Large intestine (tissue), 3 donors: ENCODE measurements around the gene TRIM13. TPM values are rescaled to one million over a fixed set of nuclear protein-coding genes. Genes with fewer than 3 reads are reported as not detected.
A peak's percentile ranks its signal among the peaks of the same experiment; 100 is the strongest.

Experiments
- DNase-seq, 2 donors: peaks; one replicate each; pipeline versions ENCODE4 v3.0.0 to v3.0.0-alpha.2; 2013
- H3K27ac ChIP-seq: one replicate; pipeline ENCODE4 v1.5.1; 2013; ENCODE audit warnings: low read length
- H3K27me3 ChIP-seq: 2 replicates; pipeline ENCODE4 v1.6.1; 2013; ENCODE audit warnings: low read length; ENCODE audit not compliant: control insufficient read depth, insufficient read depth
- H3K36me3 ChIP-seq: 2 replicates; pipeline ENCODE4 v1.6.1; 2013; ENCODE audit warnings: low read length; ENCODE audit not compliant: control insufficient read depth, insufficient read depth
- H3K4me1 ChIP-seq: one replicate; pipeline ENCODE4 v1.6.1; 2013; ENCODE audit warnings: low read length; ENCODE audit not compliant: control insufficient read depth, insufficient read depth
- H3K4me3 ChIP-seq: one replicate; pipeline ENCODE4 v1.5.1; 2013; ENCODE audit warnings: low read length
- H3K9me3 ChIP-seq: one replicate; pipeline ENCODE4 v1.6.1; 2013; ENCODE audit warnings: mild to moderate bottlenecking, low read depth, low read length, moderate library complexity; ENCODE audit not compliant: control insufficient read depth
- WGBS: methylation state at CpG from one replicate; pipeline ENCODE4 v1.1.5; 2013; ENCODE audit warnings: low lambda C conversion rate; ENCODE audit not compliant: insufficient coverage; 5-methylcytosine and 5-hydroxymethylcytosine counted together
- polyA plus RNA-seq: library from polyadenylated mRNA; unstranded; fragments of 120-200 nt; gene quantifications from one replicate; pipeline ENCODE4 v1.2.1, GENCODE V29; 2013

Gene TRIM13
- polyA plus RNA-seq, 1 donor = 33.8 TPM

DNA sequence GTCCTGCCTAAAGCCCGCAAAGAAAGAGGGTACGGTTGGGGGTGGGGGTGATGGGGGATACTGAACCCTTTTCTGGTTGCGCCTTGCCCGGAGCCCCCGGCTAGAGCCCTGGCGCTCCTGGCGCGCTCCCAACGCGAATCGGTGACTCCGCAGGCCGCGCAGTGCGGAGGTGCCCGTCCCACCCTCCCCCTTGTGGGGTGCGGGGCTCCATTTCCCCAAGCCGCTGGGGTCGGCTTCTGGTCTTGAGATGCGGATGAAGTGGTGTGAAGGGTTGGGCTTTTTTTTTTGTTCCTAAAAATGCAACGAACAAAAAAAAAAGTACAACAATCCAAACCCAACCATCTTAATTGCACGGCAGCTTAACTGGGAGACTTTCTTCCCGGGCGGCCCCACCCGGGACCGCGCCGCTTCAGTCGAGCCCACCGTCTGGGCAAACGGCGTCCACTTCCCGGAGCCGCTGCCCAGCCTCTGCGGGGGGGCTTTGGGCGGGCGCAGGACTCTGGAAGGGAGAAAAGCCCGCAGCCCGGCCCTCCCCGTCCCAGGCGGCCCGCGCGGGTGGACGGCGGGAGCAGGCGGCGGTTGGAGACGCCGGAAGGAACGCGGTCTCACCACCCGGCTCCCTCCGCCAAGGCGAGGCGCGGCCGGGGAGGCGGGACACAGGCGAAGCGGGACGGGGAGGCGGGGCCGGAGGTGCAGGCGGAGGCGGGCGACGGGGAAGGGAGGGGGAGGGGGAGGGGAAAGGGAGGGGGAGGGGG, 504 bp upstream of the TRIM13 start:
- H3K27ac ChIP-seq = peak overlapping the region; percentile 97
- peak; percentile 89 to 94 for DNase-seq
- H3K36me3 ChIP-seq = peaks cover 16% of the 10 kb centered on the region
- WGBS = no CpG with 5 or more reads among the region's 68 CpGs
- peak overlapping the region; percentile 91 for H3K4me3 ChIP-seq
- peaks cover 14% of the 10 kb centered on the region for H3K4me1 ChIP-seq
- no peaks in the 10 kb centered on the region for H3K27me3 ChIP-seq
- H3K9me3 ChIP-seq = no peaks in the 10 kb centered on the region

GRCh38 chr13:49997955-49998354, 1.1 kb downstream of the TRIM13 start:
- peak in 1 of 2 donors; percentile 37 for DNase-seq
- Histone ChIP-seq H3K9me3 (no peaks in the 10 kb centered on the region), H3K27me3 (no peaks in the 10 kb centered on the region), H3K4me1 (peaks cover 14% of the 10 kb centered on the region), H3K36me3 (peaks cover 22% of the 10 kb centered on the region), H3K4me3 (peak overlapping the region; percentile 88), H3K27ac (peak overlapping the region; percentile 99)
- 0% methylated on average over 1 of the region's 4 CpGs for WGBS

DNA sequence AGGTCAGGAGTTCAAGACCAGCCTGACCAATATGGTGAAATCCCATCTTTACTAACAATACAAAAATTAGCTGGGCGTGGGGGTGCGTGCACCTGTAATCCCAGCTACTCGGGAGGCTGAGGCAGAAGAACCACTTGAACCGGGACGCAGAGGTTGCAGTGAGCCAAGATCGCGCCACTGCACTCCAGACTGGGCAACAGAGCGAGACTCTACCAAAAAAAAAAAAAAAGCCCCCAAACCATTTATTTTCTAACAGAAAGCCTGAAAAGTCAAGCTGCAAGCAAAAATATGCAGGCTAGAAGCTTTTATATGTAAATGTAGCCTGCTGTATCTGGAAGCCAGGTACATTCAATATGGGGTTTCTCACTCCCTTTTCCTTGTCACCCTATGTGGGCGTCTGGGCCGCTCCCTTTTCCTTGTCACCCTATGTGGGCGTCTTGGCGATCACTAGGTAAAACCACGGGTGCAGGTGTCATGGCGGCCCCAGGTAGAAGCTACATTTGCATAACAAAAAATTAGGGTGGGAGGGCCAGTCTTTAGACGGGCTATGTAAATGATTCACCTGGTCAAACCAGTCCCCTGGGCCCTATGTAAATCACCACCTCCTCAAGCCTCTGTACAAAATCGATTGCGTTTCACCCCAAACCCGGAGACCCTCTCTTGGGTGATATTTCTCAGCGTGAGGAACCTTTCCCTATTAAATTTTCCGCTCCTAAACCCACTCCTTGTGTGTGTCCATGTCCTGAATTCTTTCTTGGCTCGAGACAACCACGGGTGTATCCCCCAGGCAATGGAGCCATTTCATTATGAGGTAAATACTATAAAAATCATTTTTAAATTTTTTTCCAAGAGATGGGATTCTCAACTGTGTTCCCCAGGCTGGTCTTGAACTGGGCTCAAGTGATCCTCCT, 2.1 kb downstream of the TRIM13 start:
- no peak overlapping the region for H3K4me3 ChIP-seq
- DNase-seq = no peak
- H3K27ac ChIP-seq = no peak overlapping the region
- H3K36me3 ChIP-seq = peaks cover 22% of the 10 kb centered on the region
- no peaks in the 10 kb centered on the region for H3K27me3 ChIP-seq
- no peaks in the 10 kb centered on the region for H3K9me3 ChIP-seq
- WGBS = 82% methylated on average over 4 of the region's 22 CpGs
- peaks cover 14% of the 10 kb centered on the region for H3K4me1 ChIP-seq

DNA sequence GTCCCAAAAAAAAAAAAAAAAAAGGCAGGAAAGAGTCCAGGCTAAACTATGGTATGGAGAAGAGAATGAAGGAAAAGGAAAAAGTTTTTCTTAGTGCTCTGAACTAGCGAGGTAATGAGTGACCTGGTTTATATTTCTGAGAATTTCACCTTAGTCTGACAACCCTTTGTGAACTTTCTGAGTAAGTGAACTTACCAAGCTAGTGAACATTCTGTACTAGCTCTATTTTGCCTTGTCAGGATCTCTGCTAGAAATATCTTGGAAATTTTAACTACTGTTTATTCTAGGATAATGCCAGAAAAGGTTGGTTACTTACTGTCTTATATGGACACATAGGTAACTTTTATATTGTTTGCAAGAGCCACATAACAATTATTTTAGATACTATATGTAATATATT, 4.4 kb downstream of the TRIM13 start:
- H3K36me3 ChIP-seq = peaks cover 35% of the 10 kb centered on the region
- DNase-seq = peak in 1 of 2 donors; percentile 9
- peaks cover 10% of the 10 kb centered on the region for H3K4me1 ChIP-seq
- WGBS = 80% methylated on average over 1 of the region's 1 CpG
- no peaks in the 10 kb centered on the region for H3K27me3 ChIP-seq
- H3K4me3 ChIP-seq = no peak overlapping the region
- no peaks in the 10 kb centered on the region for H3K9me3 ChIP-seq
- H3K27ac ChIP-seq = peak overlapping the region; percentile 36

DNA sequence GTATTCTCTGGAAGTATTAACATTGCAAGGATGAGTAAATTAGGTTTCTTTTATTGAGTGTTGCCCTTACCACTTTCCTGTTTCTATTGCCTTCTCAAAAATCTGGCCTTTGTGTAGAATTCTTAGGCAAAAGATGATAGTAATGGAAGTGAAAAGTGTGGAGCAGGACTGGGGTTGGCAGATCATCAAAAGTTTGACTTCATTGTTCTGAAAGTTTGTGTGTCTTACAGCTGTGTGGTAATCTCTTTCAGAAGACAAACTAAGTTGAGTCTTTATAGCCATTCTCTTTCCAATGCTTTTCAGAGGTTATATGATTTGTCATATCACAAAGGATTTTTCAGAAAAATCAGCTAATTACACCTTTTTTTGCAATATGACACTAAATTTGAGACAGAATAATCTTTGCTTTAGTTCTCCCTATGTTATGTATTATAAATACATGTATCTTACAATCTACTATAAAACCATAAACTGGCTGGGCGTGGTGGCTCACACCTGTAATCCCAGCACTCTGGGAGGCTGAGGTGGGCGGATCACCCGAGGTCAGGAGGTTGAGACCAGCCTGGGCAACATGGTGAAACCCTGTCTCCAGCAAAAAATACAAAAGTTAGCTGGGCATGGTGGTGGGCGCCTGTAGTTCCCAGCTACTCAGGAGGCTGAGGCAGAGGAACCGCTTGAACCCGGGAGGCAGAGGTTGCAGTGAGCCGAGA, 9.7 kb downstream of the TRIM13 start:
- H3K9me3 ChIP-seq = no peaks in the 10 kb centered on the region
- no peak overlapping the region for H3K27ac ChIP-seq
- peaks cover 41% of the 10 kb centered on the region for H3K36me3 ChIP-seq
- H3K27me3 ChIP-seq = no peaks in the 10 kb centered on the region
- H3K4me1 ChIP-seq = no peaks in the 10 kb centered on the region
- DNase-seq = no peak
- H3K4me3 ChIP-seq = no peak overlapping the region
- WGBS = no CpG with 5 or more reads among the region's 7 CpGs

GRCh38 chr13:50011461-50011860, 14.6 kb downstream of the TRIM13 start:
- no CpG with 5 or more reads among the region's 1 CpG for WGBS
- Histone ChIP-seq H3K9me3 (no peaks in the 10 kb centered on the region), H3K4me3 (no peak overlapping the region), H3K4me1 (no peaks in the 10 kb centered on the region), H3K27ac (no peak overlapping the region), H3K36me3 (peaks cover 46% of the 10 kb centered on the region), H3K27me3 (no peaks in the 10 kb centered on the region)
- DNase-seq = no peak

DNA sequence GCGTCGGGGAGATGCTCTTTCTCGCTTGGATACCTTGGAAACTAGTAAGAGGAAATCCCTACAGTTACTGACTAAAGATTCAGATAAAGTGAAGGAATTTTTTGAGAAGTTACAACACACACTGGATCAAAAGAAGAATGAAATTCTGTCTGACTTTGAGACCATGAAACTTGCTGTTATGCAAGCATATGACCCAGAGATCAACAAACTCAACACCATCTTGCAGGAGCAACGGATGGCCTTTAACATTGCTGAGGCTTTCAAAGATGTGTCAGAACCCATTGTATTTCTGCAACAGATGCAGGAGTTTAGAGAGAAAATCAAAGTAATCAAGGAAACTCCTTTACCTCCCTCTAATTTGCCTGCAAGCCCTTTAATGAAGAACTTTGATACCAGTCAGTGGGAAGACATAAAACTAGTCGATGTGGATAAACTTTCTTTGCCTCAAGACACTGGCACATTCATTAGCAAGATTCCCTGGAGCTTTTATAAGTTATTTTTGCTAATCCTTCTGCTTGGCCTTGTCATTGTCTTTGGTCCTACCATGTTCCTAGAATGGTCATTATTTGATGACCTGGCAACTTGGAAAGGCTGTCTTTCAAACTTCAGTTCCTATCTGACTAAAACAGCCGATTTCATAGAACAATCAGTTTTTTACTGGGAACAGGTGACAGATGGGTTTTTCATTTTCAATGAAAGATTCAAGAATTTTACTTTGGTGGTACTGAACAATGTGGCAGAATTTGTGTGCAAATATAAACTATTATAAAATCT, 15.7 kb downstream of the TRIM13 start:
- Histone ChIP-seq H3K9me3 (no peaks in the 10 kb centered on the region), H3K27me3 (no peaks in the 10 kb centered on the region), H3K4me1 (no peaks in the 10 kb centered on the region), H3K36me3 (peaks cover 46% of the 10 kb centered on the region), H3K27ac (no peak overlapping the region), H3K4me3 (no peak overlapping the region)
- WGBS = 86% methylated on average over 1 of the region's 6 CpGs
- no peak for DNase-seq

DNA sequence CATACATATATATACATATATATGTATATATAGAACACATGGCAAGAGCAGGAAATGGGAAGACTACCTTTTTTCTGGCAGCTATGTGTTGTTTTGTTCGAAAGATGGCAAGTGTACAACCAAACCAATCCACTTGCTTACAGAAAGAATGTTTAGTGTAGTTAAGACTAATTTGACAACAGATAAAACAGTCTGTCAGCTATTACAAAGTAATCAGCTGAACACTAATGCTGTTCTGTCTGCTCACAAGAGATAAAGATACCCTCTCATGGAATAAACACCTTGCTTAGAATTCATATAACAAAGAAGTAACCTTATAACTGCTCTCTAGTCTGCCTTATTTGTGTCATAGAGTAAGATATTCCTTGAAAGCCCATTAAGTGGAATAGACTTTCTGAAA, 17.5 kb downstream of the TRIM13 start:
- no peak overlapping the region for H3K4me3 ChIP-seq
- no peaks in the 10 kb centered on the region for H3K4me1 ChIP-seq
- 100% methylated on average over 1 of the region's 1 CpG for WGBS
- DNase-seq = no peak
- H3K27me3 ChIP-seq = no peaks in the 10 kb centered on the region
- H3K36me3 ChIP-seq = peaks cover 37% of the 10 kb centered on the region
- H3K9me3 ChIP-seq = no peaks in the 10 kb centered on the region
- H3K27ac ChIP-seq = no peak overlapping the region

DNA sequence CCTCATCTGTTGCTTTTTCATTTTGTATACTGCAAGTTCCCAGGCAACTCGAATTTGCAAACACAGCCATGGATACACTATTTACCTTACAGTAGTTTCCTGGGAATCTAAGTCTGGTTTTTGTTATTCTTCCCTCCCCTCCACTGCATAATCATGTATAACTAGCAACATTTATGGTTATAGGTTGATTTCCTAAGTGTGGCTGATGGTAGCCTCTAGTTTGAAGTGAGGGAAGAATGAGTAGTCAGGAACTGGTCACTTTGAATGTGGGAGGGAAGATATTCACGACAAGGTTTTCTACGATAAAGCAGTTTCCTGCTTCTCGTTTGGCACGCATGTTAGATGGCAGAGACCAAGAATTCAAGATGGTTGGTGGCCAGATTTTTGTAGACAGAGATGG, 18.4 kb downstream of the TRIM13 start, which contains the start of gene KCNRG:
Gene KCNRG (plus strand): TSS at position 187 of the 400 bp plus-strand sequence. CDS start 50 bp downstream, at position 237.
- DNase-seq = peak in 1 of 2 donors; percentile 31
- Histone ChIP-seq H3K27ac (no peak within 1 kb of the TSS), H3K27me3 (no peaks in the 10 kb centered on the region), H3K4me1 (no peaks in the 10 kb centered on the region), H3K9me3 (no peaks in the 10 kb centered on the region), H3K36me3 (peaks cover 34% of the 10 kb centered on the region), H3K4me3 (no peak within 1 kb of the TSS)
- WGBS = 83% methylated on average over 1 of the region's 5 CpGs
